ENCODE results near the gene GALNT9.
"Not testable (repeated sequence)": the region's sequence is repeated elsewhere in the genome, so short reads cannot be mapped to it uniquely, and the experiment has no call there.

Gene GALNT9

DNA sequence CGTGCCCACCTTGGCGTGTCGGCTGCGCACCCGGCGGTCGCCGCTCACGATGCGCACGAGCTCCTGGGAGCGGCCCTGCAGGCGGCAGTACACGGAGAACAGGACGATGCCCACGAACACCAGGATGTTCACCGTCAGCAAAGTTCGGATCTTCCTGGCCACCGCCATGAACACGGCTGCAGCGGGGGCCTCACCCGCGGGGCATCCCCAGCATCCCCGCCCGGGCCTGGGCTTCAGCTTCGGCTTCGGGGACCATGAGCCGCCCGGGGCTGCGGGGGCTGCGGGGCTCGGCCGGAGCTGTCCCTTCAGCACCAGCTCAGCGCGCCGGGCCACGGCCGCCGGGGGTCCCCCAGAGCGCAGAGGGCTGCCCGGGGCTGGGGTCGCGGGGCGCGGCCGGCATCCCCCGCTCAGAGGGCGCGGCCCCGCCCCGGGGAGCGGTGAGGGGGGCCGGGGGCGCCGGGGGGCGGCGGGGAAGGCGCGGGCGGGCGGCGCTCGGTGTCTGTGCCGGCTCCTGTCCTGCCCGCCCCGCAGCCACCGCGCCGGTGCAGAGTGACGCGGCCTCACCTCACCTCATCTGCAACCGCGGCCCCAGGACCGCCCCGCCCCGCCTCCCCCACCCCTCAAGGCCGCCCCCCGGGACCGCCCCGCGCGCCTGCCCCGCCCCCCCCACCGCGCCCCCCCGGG lies at the start of gene GALNT9:
Gene GALNT9 (minus strand): TSS at position 554 of the 684 bp plus-strand sequence. CDS start 386 bp downstream, at position 168.
- DNase-seq = no peak

DNA sequence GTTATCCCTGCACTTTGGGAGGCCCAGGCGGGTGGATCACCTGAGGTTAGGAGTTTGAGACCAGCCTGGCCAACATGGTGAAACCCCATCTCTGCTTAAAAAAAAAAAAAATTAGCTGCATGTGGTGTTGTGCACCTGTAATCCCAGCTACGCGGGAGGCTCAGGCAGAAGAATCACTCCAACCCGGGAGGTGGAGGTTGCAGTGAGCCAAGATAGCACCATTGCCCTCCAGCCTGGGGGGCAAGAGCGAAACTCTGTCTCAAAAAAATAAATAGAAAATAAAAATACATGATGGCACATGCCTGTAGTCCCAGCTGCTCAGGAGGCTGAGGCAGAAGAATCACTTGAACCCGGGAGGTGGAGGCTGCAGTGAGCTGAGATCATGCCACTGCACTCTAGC lies 49.7 kb upstream of the GALNT9 start:
- not testable (repeated sequence) for DNase-seq

DNA sequence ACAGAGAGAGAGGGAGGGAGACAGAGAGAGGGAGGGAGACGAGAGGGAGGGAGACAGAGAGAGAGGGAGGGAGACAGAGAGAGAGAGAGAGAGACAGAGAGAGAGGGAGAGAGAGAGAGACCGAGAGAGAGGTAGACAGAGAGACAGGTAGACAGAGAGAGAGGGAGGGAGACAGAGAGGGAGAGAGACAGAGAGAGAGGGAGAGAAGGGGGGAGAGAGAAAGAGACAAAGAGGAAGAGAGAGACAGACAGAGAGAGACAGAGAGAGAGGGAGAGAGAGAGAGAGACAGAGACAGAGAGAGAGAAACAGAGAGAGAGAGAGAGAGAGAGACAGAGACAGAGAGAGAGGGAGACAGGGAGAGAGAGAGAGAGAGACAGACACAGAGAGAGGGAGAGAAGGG lies 47.8 kb upstream of the GALNT9 start:
- no peak for DNase-seq

DNA sequence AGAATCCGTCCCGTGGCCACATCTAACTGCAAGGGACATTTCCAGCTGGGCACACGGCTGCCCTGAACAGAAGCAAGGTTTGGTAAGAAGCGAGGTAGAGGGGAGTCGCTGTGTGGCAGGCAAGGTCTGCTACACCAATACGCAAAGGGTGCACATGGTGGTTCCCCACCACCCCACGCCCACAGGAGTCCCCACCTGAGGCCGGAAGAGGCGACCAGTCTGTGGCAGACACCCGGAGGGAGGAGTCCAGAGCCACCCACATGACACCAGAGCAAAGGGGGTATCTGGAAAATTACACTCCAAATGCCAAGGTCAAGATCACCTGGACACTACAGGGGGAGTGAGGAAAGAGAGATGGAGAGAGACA lies 47.1 kb upstream of the GALNT9 start:
- no peak for DNase-seq

DNA sequence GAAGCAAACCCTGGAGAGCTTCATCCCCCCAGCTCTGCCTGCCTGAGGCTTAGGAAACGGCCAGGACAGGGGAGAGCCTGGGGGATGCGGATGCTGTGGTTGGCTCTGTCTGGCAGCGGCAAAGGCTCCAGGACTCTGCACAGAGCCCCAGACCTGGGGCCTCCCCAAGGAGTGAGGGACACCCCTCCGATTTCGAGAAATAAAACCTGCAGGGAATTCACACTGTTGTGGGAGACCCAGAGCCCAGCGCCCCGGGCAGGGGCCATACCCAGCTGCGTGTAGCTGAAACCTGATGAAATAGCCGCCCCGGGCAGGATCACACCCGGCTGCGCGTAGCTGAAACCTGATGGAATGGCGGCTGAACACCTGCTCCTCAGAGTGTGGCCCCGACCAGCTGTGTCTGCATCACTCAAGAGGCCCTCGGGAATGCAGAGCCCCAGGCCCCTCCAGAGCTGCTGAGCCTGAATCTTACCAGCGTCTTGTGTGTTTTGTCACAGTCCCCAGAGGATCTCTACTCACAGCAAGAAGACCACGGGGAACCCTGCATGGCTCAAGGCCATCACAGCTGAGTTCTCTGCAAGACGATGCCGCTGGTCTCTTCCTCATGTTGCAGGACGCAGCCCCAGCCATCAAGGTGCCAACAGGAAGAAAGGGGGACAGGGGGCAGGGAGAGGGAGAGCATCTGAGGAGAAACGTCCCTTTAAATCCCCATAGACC lies 46.5 kb upstream of the GALNT9 start:
- no peak for DNase-seq

DNA sequence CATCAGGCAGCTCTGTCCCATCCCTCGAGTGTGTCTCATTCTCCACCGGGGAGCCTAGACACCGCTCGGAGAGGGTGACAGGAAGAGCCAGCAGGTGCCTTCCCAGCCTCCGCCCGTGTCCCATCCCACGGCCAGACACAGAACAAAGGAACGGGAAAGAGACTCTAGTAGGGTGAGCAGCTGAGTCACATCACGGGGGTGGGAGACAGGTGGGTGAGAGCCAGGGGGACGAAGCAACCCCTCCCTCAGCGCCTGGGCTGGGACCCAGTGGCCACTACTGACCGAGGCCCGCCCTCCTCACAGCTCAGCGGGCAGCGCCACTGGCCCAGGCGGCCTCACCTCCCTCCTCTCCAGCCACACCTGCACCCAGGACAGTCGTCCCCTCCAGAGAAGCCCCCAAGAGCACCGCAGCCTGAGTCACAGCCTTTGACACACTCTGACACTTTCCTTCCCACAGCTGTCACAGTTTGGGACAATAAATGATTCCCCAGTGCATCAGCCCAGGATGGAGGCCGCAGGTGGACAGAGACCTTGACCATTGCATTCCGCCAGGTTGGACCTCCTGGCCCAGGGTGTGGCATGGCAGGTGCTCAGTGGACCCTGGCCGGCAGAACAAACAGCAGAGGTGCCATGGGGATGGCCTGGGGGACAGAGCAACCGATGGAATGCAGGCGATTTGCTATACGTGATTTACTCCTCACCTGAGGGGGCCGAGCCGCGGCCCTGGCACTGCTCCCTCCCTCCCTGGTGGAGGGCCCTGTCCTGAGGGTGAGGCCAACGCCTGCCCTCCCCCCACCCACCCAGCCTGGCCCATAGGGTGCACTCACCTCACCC lies 45.4 kb upstream of the GALNT9 start:
- no peak for DNase-seq

DNA sequence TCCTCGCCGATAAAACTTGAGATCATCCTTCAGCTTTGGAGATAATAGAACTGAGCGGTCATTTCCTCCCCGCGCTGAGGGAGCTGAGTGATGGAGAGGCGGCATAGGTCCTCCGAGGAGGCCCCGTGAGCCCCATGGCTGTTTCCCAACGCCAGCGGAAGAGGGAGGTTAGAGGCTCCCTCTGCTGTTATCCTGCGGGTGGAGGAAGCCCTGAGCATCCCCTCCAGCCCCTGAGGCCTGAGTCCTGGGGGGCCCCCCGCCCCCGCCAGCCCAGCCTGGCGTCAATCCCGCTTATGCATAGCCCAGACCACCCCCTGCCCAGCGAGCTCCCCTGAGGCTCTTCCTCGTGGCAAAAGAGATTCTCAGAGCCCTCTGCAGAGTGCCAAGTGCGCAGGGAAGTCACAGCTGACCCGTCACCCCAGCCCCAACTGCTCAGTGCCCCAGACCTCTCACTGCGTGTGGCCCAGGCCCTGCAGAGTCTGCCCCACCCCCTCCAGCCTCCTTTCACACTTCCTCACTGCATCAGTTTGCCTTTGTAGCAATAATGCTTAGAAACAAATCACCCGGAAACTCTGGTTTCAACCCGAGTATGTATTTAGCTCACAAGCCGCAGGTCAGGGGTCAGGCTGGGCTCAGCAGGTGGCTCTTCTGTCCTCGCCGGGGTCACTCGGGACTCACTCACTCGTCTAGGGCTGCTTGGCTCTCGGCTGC lies 44.7 kb upstream of the GALNT9 start:
- no peak for DNase-seq

DNA sequence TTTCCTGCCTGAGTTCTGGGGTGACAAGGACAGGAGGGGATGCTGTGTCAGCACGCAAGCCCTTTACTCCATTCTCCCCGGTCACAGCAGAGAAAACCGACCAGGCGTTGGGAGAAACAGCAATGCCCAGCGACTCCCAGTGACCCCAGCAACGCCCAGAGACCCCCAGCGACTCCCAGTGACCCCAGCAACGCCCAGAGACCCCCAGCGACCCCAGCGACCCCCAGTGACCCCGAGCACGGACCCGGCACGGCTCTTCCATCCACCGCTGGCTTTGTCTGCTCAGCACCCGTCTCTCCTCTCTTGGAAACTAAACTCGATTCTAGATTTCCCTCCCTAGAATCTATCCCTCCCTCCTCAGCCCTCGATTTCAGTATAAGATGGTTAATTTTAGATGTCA lies 38.5 kb upstream of the GALNT9 start:
- DNase-seq = no peak

DNA sequence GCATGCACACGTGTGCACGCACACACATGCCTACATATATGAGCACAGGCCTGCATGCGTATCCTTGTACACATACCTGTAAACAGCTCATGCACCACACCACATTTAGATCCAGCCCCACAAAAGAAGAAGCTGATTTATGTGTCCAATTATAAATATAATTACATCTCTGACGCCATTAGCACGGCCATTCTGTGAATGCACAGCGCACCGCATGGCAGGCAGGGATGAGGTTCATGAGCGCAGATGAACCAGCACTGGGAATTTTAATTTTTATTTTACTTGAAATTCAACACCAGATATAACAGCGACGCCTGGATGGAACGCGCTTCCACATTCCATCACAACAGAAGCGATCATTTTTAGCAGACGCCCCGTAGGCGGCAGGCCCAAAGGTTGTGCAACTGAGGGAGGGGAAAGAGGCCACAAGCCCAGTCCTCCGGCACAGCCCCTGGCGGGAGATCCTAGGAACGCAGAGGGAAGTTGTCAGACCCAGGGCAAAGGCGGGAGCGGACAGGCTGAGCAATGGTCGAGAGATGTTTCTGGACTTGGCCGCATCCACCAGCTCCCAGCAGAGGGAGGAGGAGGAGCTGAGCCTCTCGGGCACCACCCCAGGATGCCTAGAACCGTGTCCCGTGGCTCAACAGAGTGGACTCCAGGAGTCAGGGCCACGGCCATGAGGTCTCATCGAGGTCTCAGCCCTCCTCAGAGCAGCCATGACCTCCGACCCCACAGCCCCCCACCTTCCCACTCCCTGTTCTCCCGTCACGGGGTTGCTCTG lies 37.9 kb upstream of the GALNT9 start:
- no peak for DNase-seq

DNA sequence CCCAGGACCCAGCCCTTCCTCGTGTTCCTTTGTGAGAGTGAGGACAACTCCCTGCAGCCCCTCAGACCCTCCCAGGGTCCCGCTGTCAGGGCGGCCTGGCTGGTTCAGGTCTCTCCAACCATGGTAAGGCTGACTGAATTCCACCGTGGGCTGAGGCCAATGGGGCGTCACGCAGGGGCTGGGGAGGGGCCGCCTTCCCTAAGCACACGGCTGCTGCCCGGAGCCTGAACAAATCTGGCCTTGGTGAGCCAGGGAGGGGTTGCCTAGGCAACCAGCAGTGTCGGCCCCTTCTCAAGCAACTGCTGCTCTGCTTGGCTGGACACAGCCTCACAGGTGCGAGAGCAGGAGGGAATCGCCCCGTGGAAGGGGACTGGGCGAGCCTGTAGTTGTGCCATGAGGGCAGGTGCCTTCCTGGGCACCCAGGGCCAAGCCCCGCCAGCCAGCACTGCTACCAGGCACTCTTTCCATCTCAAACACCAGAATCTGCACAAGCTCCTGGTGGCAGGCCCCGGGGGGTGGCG lies 37.0 kb upstream of the GALNT9 start:
- DNase-seq = no peak

DNA sequence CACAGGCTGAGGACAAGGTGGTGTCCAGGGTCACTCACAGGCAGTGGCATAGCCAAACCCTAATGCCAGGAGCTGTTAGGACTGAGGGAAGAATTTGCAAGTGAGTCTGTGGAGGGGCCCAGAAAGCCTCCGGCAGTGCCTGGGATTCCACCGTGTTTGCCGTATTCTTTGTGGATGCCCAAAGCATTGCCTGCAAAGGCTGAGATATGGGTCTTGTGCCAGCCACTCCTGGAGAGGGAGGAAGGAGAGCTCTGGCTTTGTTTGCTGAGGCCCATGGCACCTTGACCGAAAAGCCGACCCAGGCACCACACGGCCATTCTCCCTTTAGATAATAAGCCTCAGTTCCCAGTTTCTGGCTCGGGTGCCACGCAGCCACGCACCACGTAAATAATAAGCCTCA lies 35.8 kb upstream of the GALNT9 start:
- DNase-seq = no peak

DNA sequence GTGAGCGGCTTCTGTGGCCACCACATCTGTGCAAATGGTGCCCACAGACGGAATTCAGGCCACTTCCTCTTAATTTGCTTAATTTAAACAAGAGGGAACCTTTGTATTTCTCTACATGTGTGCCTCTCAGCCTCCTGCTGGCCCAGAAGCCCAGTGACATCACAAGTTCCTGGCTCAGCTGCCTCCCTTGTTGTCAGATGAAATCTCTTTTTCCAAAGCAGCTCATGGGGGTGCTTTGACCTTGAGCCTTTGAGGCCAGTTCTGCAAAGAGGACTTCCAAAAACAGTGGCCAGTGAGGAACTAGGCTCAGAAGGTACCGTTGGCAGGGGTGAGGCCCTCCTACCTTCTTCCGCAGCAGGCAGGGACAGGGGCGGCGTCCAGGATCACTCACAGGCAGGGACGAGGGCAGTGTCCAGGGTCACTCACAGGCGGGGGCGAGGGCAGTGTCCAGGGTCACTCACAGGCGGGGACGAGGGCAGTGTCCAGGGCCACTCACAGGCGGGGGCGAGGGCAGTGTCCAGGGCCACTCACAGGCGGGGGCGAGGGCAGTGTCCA lies 35.0 kb upstream of the GALNT9 start:
- DNase-seq = no peak

DNA sequence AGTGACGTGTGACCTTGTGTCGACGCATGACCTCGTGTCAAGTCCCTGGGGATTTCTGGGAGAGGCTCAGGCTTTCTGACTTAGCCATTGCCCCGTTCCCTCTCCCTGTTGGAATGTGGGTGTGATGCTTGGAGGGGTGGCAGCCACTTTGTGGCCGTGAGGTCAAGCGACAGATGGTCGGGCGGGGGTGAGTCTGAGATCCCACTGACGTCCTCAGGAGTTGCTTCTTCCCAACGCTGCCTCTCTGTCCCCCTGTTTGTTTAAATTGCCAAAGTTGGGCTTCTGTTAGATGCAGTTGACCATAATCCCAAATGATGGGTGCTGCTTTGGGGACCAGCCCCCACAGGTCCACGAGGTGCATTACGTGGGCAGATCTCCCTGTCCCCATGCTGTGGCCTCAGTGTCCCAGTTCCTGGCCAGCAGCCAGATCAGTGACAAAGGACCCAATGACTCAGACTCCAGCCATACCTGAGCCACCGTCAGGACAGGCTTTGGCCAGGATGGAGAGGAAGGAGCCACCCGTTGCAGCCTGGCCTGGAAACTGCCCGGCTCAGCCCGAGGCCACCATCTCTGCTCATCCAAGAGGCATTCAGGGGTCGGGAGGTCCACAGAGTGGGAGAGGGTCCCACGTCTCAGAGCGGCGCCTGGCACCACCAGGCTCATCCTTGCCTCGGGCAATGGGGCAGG lies 34.4 kb upstream of the GALNT9 start:
- DNase-seq = no peak

DNA sequence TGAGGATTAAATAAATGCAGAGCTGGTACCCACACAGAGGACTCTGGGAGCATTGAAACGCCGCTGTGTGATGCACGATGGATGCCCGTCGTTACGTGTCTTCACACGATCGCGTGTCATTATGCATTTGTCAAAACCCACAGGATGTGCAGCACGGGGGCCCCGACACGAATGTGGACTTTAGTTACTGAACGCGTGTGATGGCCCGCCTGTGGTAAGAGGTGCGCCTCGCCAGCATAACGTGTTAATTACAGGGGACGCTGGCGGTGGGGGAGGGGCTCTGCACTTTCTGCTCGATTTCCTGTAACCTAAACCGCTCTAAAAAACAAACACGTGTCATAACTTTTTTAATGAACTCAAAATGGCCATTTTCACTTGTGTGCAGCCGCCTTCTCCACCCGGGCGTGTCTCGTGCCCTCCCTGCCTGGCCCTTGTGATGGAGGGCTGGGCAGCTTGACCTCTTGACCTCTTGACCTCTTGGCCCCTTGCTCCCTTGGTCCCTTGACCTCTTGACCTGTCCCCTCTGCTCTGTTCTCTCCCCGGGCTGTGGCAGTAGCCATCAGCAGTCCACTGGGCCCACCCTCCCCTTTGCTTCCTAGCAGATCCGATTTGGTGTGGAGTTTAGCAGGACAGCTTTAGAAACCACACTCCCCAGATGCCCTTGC lies 33.7 kb upstream of the GALNT9 start:
- no peak for DNase-seq

DNA sequence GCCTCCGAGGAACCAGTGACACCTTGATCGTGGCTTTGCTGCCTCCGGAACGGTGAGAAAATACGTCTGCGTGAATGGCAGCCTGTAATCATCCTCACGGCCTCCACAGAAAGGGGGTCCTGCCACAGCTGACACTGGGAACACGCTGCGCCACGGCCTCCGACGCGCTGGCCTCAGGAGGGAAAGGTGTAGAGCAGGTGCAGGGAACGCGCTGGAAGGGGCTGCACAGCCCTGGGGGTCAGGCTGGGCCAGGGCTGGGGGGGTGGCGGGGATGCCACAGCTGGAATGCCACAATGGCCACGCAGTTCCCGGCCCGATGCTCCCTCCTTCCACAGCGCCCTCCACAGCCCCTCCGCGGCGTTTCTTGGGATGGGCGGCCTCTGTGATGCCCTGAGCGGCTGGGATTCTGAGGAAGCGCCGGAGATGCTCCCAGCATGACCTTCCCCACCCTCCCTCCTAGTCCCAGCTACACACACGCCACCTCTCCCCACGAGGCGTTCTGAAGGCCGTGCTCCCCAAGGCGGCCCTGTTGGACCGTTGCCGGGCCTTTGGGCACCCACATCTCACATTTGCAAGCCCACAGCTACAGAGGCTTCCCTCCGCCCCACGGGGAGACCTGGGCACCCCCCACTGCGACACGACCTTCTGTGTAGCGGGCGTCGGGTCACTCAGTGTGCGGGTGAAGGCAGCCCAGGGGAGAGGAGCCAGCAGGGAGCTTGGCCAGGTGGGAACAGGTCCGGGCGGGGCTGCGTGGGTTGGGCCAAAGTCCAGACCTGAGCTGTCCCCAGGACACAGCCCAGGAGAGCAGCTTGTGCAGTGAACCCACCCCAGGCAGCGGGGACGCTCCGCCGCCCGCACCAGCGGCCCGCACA lies 31.8 kb upstream of the GALNT9 start:
- DNase-seq = no peak

DNA sequence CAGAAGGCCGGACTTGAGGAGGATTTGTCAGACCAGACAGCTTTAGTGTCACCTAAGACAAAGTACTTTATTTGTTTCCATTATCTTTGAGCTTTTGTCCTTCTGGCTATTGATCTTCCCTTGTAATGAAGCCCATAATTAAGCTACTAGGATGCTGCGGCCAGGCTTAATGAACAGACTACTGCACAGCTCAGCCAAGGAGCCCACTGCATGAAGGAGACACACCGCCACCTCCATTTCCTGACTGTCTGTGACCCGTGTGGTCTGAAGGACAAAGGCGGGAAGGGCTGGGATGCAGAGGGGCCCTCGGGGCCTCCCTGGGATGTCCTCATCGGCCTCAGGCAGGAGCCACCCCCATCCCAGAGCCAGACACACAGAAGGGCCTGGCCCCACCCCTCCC lies 31.0 kb upstream of the GALNT9 start:
- DNase-seq = no peak

DNA sequence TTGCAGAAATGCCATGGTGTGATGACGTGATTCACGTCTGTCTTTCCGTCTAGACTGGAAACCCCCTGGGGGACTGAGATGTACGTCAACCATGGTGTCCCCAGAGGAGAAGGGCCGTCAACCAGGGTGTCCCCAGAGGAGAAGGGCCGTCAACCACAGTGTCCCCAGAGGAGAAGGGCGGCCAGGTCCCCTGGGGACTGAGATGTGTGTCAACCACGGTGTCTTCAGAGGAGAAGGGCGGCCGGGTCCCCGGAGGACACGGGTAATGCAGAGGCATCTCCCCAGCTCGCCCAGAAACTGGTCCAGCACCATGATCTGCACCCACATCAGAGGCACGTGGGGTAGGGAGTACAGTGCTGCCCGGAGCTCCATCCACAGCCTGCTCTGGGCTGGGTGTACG lies 30.6 kb upstream of the GALNT9 start:
- no peak for DNase-seq

DNA sequence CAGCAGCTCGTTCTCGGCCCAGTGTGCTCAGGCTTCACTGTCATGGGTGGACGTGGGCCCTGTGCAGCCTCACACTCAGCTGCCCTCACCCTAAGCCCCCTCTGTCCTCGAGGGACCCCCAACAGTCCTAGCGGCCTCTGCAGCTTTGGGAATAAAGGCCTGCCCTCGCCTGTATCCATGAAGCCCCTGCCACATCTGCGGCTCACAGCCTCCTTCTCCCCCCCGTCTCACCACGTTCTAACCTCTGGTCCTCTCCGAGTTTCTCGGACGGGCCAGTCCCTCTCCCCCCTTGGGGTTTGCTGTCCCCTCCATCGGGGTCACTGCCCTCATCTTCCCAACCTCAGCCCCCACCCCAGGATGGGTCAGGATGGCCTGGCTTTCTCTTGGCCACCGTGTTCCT lies 30.2 kb upstream of the GALNT9 start:
- no peak for DNase-seq
